ENCODE data around the gene PTH1R.

Gene PTH1R

GRCh38 chr3:46849686-46850467 is 27.6 kb upstream of the PTH1R start:
- no peaks in the 10 kb centered on the region for H3K9me3 ChIP-seq (ENCODE audit: control insufficient read depth, low read length)
- H3K27me3 ChIP-seq (ENCODE audit: control insufficient read depth in 1 of 2, insufficient read depth in 1 of 2, low read length in 2 of 2) = peaks cover 4% of the 10 kb centered on the region in 2 experiments
- no peak overlapping the region for H3K18ac ChIP-seq (ENCODE audit: low read depth in 1 of 2, low read length in 2 of 2)
- no peak overlapping the region for H2BK120ac ChIP-seq (ENCODE audit: low read depth, low read length)
- no peak overlapping the region for H2BK15ac ChIP-seq (ENCODE audit: low read depth, poor library complexity, severe bottlenecking)
- H4K91ac ChIP-seq (ENCODE audit: low read length) = no peak overlapping the region
- no peak overlapping the region for H3K4me2 ChIP-seq (ENCODE audit: low read length, poor library complexity, severe bottlenecking)
- H4K8ac ChIP-seq (ENCODE audit: low read length) = no peak overlapping the region
- no peak overlapping the region for H3K27ac ChIP-seq (ENCODE audit: low read length, poor library complexity, severe bottlenecking)
- H3K14ac ChIP-seq (ENCODE audit: low read length in 2 of 2) = no peak overlapping the region
- DNase-seq = no peak
- WGBS = 78% methylated on average over 7 of the region's 7 CpGs
- no peak overlapping the region for H2BK12ac ChIP-seq (ENCODE audit: low read length in 2 of 2)
- no peak overlapping the region for H3K23ac ChIP-seq (ENCODE audit: low read length in 2 of 2)
- no peaks in the 10 kb centered on the region for H3K36me3 ChIP-seq (ENCODE audit: control insufficient read depth in 1 of 2, insufficient read depth in 2 of 2, low read depth in 1 of 2, low read length in 2 of 2)
- no peaks in the 10 kb centered on the region for H3K79me1 ChIP-seq (replicated peaks; ENCODE audit: low read length, poor library complexity, severe bottlenecking)
- H3K4me1 ChIP-seq (ENCODE audit: control insufficient read depth, insufficient read depth, low read depth, low read length) = peaks cover 19% of the 10 kb centered on the region
- H2AK5ac ChIP-seq (ENCODE audit: low read length, severe bottlenecking) = no peak overlapping the region
- H3K4me3 ChIP-seq (ENCODE audit: insufficient read depth in 1 of 2, low read depth in 1 of 2, low read length in 2 of 2) = no peak overlapping the region
- H2AFZ ChIP-seq (ENCODE audit: low read depth, low read length) = no peak overlapping the region
- no peak overlapping the region for H3K9ac ChIP-seq (ENCODE audit: low read length)
- H2BK5ac ChIP-seq (ENCODE audit: low read depth, low read length, poor library complexity, severe bottlenecking) = no peak overlapping the region
- no peak overlapping the region for H3K4ac ChIP-seq (ENCODE audit: low read depth in 1 of 2, low read length in 2 of 2)

- Histone ChIP-seq H3K79me1 (replicated peaks; ENCODE audit: low read length, poor library complexity, severe bottlenecking) (no peaks in the 10 kb centered on the region), H2BK15ac (ENCODE audit: low read depth, poor library complexity, severe bottlenecking) (no peak overlapping the region), H3K14ac (ENCODE audit: low read length in 2 of 2) (no peak overlapping the region), H3K27ac (ENCODE audit: low read length, poor library complexity, severe bottlenecking) (no peak overlapping the region), H3K36me3 (ENCODE audit: control insufficient read depth in 1 of 2, insufficient read depth in 2 of 2, low read depth in 1 of 2, low read length in 2 of 2) (no peaks in the 10 kb centered on the region), H3K4me3 (ENCODE audit: insufficient read depth in 1 of 2, low read depth in 1 of 2, low read length in 2 of 2) (no peak overlapping the region), H3K9me3 (ENCODE audit: control insufficient read depth, low read length) (no peaks in the 10 kb centered on the region), H3K27me3 (ENCODE audit: control insufficient read depth in 1 of 2, insufficient read depth in 1 of 2, low read length in 2 of 2) (peaks cover 4% of the 10 kb centered on the region in 2 experiments), H4K8ac (ENCODE audit: low read length) (no peak overlapping the region), H3K4ac (ENCODE audit: low read depth in 1 of 2, low read length in 2 of 2) (no peak overlapping the region), H3K4me2 (ENCODE audit: low read length, poor library complexity, severe bottlenecking) (no peak overlapping the region), H4K91ac (ENCODE audit: low read length) (no peak overlapping the region), H2AFZ (ENCODE audit: low read depth, low read length) (no peak overlapping the region), H2BK12ac (ENCODE audit: low read length in 2 of 2) (no peak overlapping the region), H3K18ac (ENCODE audit: low read depth in 1 of 2, low read length in 2 of 2) (no peak overlapping the region), H2AK5ac (ENCODE audit: low read length, severe bottlenecking) (no peak overlapping the region), H2BK120ac (ENCODE audit: low read depth, low read length) (no peak overlapping the region), H3K23ac (ENCODE audit: low read length in 2 of 2) (no peak overlapping the region), H3K9ac (ENCODE audit: low read length) (no peak overlapping the region), H2BK5ac (ENCODE audit: low read depth, low read length, poor library complexity, severe bottlenecking) (no peak overlapping the region), H3K4me1 (ENCODE audit: control insufficient read depth, insufficient read depth, low read depth, low read length) (peaks cover 14% of the 10 kb centered on the region)
- DNase-seq = no peak
- 57% methylated on average over 1 of the region's 1 CpG for WGBS
Observed at GRCh38 chr3:46850468-46850779, 27.1 kb upstream of the PTH1R start.

GRCh38 chr3:46851364-46852333 is 25.9 kb upstream of the PTH1R start:
- Histone ChIP-seq H3K4ac (ENCODE audit: low read depth in 1 of 2, low read length in 2 of 2) (no peak overlapping the region), H3K27me3 (ENCODE audit: control insufficient read depth in 1 of 2, insufficient read depth in 1 of 2, low read length in 2 of 2) (peaks cover 4 to 10% of the 10 kb centered on the region in 2 experiments), H3K27ac (ENCODE audit: low read length, poor library complexity, severe bottlenecking) (no peak overlapping the region), H3K9me3 (ENCODE audit: control insufficient read depth, low read length) (no peaks in the 10 kb centered on the region), H2BK5ac (ENCODE audit: low read depth, low read length, poor library complexity, severe bottlenecking) (no peak overlapping the region), H2BK15ac (ENCODE audit: low read depth, poor library complexity, severe bottlenecking) (no peak overlapping the region), H2BK12ac (ENCODE audit: low read length in 2 of 2) (no peak overlapping the region), H3K36me3 (ENCODE audit: control insufficient read depth in 1 of 2, insufficient read depth in 2 of 2, low read depth in 1 of 2, low read length in 2 of 2) (no peaks in the 10 kb centered on the region), H4K91ac (ENCODE audit: low read length) (no peak overlapping the region), H3K9ac (ENCODE audit: low read length) (no peak overlapping the region), H3K18ac (ENCODE audit: low read depth in 1 of 2, low read length in 2 of 2) (no peak overlapping the region), H3K4me1 (ENCODE audit: control insufficient read depth, insufficient read depth, low read depth, low read length) (peaks cover 4% of the 10 kb centered on the region), H3K4me2 (ENCODE audit: low read length, poor library complexity, severe bottlenecking) (no peak overlapping the region), H2AK5ac (ENCODE audit: low read length, severe bottlenecking) (no peak overlapping the region), H4K8ac (ENCODE audit: low read length) (no peak overlapping the region), H3K23ac (ENCODE audit: low read length in 2 of 2) (no peak overlapping the region), H2AFZ (ENCODE audit: low read depth, low read length) (no peak overlapping the region), H2BK120ac (ENCODE audit: low read depth, low read length) (no peak overlapping the region), H3K79me1 (replicated peaks; ENCODE audit: low read length, poor library complexity, severe bottlenecking) (no peaks in the 10 kb centered on the region), H3K14ac (ENCODE audit: low read length in 2 of 2) (no peak overlapping the region), H3K4me3 (ENCODE audit: insufficient read depth in 1 of 2, low read depth in 1 of 2, low read length in 2 of 2) (no peak overlapping the region)
- DNase-seq = no peak
- 83% methylated on average over 8 of the region's 13 CpGs for WGBS

GRCh38 chr3:46852334-46852720 is 25.2 kb upstream of the PTH1R start:
- no peak overlapping the region for H3K23ac ChIP-seq (ENCODE audit: low read length in 2 of 2)
- H4K8ac ChIP-seq (ENCODE audit: low read length) = no peak overlapping the region
- H3K79me1 ChIP-seq (replicated peaks; ENCODE audit: low read length, poor library complexity, severe bottlenecking) = no peaks in the 10 kb centered on the region
- H3K36me3 ChIP-seq (ENCODE audit: control insufficient read depth in 1 of 2, insufficient read depth in 2 of 2, low read depth in 1 of 2, low read length in 2 of 2) = no peaks in the 10 kb centered on the region
- no peak overlapping the region for H3K27ac ChIP-seq (ENCODE audit: low read length, poor library complexity, severe bottlenecking)
- 95% methylated on average over 9 of the region's 9 CpGs for WGBS
- no peak overlapping the region for H3K4me3 ChIP-seq (ENCODE audit: insufficient read depth in 1 of 2, low read depth in 1 of 2, low read length in 2 of 2)
- no peak overlapping the region for H3K14ac ChIP-seq (ENCODE audit: low read length in 2 of 2)
- no peak overlapping the region for H3K4me2 ChIP-seq (ENCODE audit: low read length, poor library complexity, severe bottlenecking)
- H3K27me3 ChIP-seq (ENCODE audit: control insufficient read depth in 1 of 2, insufficient read depth in 1 of 2, low read length in 2 of 2) = peaks cover 4 to 17% of the 10 kb centered on the region in 2 experiments
- no peak overlapping the region for H4K91ac ChIP-seq (ENCODE audit: low read length)
- H3K4ac ChIP-seq (ENCODE audit: low read depth in 1 of 2, low read length in 2 of 2) = no peak overlapping the region
- H3K9ac ChIP-seq (ENCODE audit: low read length) = no peak overlapping the region
- no peak for DNase-seq
- H2BK5ac ChIP-seq (ENCODE audit: low read depth, low read length, poor library complexity, severe bottlenecking) = no peak overlapping the region
- H2BK15ac ChIP-seq (ENCODE audit: low read depth, poor library complexity, severe bottlenecking) = no peak overlapping the region
- H3K18ac ChIP-seq (ENCODE audit: low read depth in 1 of 2, low read length in 2 of 2) = no peak overlapping the region
- H2BK120ac ChIP-seq (ENCODE audit: low read depth, low read length) = no peak overlapping the region
- H3K4me1 ChIP-seq (ENCODE audit: control insufficient read depth, insufficient read depth, low read depth, low read length) = peaks cover 4% of the 10 kb centered on the region
- H2AK5ac ChIP-seq (ENCODE audit: low read length, severe bottlenecking) = no peak overlapping the region
- H2AFZ ChIP-seq (ENCODE audit: low read depth, low read length) = no peak overlapping the region
- no peaks in the 10 kb centered on the region for H3K9me3 ChIP-seq (ENCODE audit: control insufficient read depth, low read length)
- no peak overlapping the region for H2BK12ac ChIP-seq (ENCODE audit: low read length in 2 of 2)

Measured in mesenchymal stem cell (in vitro differentiated cells and primary cell).